GM21737 (cell line): ENCODE measurements around the gene ZNF451.

Source experiments
- ATAC-seq: cut with Tn5 transposase; IDR thresholded peaks from one replicate; pipeline ENCODE4 v1.9.1; 2021; ENCODE audit warnings: mild to moderate bottlenecking, moderate library complexity; ENCODE audit not compliant: unreplicated experiment

Gene ZNF451

GRCh38 chr6:57147401-57147800 lies 57.4 kb downstream of the ZNF451 start:
- ATAC-seq = no peak

DNA sequence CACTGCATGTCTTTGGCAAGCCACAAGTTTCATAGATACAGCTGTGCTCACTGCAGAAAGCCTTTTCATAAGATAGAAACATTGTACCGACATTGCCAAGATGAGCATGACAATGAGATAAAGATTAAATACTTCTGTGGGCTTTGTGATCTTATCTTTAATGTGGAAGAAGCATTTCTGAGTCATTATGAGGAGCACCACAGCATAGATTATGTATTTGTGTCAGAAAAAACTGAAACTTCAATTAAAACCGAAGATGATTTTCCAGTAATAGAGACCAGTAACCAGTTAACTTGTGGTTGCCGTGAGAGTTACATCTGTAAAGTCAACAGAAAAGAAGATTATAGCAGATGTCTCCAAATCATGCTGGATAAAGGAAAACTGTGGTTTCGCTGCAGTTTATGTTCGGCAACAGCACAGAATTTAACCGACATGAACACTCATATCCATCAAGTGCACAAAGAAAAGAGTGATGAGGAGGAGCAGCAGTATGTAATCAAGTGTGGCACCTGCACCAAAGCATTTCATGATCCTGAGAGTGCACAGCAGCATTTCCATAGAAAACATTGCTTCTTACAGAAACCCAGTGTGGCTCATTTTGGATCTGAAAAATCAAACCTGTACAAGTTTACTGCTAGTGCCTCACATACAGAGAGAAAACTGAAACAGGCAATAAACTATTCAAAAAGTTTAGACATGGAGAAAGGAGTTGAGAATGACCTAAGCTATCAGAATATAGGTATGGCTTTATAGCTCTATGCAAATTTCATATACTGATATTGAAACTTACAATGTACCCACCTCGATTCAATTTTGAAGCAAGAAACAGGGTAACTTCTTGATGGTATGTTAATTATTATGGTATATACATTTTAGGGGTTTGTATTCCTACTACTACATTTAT lies 58.2 kb downstream of the ZNF451 start:
- ATAC-seq = no peak

DNA sequence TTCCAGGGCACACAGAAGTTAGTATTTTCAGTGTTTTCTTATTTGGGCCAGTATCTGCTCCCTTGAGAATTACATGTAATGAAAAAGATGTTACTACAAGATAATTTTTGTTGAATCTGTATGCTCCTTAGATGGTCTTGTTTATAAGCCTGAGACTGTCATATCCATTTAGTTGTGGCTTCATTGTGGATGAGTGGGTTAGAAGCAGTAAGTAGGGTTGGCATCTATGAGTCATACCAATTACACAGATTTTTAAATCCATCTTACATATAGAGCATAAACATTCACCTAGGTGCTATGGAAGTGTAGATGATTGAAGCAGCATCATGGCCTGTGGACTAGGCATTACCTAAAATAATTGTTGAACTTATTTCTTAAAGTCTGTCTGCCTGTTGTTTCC lies 68.7 kb downstream of the ZNF451 start:
- ATAC-seq = no peak

DNA sequence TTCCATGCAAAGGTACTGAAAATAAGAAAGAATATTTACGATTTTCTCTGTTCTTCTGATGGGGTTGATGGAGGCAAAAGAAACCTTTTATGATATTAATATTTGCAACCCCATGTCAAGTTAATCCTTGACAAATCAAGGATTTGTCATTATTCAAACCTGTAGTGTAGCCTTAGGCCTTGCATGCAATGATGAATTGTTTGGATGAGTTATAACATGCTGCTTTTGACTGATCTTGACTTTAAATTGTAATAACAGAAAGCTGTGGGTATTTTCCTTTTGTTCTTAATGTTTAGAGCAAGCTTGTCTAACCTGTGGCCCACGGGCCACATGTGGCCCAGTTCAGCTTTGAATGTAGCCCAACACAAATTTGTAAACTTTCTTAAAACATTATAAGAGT lies 69.1 kb downstream of the ZNF451 start:
- ATAC-seq = no peak

DNA sequence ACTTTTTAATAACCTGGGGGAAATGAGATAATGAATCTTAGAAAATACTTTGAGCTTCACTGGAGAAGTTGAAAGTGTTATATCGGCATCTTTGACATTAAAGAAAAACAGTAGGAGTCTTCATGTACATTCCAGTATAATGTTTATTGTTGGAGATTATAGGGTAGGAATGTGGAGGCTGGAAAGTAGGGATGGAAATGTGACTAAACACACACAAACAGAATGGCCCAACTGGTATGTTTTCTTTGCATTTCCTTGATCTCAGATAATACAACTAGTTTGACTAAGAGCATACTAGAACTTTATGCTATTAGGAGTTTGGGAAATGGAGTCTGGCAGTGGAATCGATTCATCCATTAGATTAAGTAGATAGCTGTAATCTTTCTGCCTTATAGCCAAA lies 72.0 kb downstream of the ZNF451 start:
- no peak for ATAC-seq

GRCh38 chr6:57162516-57162915 lies 72.5 kb downstream of the ZNF451 start:
- ATAC-seq = no peak

- no peak for ATAC-seq
Measured at GRCh38 chr6:57163956-57164355, 74.0 kb downstream of the ZNF451 start.

GRCh38 chr6:57165080-57165479 lies 75.1 kb downstream of the ZNF451 start:
- no peak for ATAC-seq

- peak; percentile 86 for ATAC-seq
Measured at GRCh38 chr6:57172136-57173055, 82.4 kb downstream of the ZNF451 start, which contains the start of gene BAG2. Gene BAG2, plus strand, starts transcription at chr6:57172326. Its CDS starts 372 bp downstream, at chr6:57172698.

- ATAC-seq = no peak
Measured at GRCh38 chr6:57173056-57173885, 83.3 kb downstream of the ZNF451 start.

- ATAC-seq = no peak
Measured at GRCh38 chr6:57173886-57174510, 84.0 kb downstream of the ZNF451 start.

- no peak for ATAC-seq
Measured at GRCh38 chr6:57174511-57174907, 84.5 kb downstream of the ZNF451 start.

DNA sequence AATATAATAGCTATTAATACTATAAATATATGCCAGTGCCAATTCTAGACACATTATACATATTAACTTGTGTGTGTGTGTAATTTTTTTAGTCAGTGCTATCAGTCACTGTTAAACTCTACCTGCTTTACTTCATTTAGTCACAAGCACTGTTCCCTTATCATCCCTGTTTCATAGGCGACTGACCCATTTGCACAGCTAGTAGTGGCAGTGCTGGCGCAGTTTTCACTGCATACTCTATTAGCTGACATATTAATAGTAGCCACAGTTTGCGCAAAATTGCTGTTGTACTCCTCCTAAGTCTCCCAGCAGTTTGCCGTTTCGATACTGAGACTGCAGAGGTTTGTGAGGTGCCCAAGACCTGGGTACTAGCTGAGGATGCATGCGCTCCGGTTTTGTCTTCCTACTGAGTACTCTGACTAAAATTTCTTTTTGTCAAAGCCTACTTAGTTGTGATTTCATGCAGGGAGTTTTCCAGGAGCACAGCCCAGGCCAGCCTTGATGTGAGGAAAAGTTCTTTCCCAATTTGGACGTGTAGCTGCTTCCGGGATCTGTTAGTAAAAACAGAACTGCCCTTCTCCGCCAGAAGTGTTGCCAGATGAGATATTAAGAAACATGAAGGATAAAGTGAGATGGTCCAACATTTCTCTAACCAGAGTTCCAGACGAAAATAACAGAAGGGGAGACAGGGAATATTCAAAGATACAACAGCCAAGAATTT lies 87.7 kb downstream of the ZNF451 start:
- no peak for ATAC-seq

DNA sequence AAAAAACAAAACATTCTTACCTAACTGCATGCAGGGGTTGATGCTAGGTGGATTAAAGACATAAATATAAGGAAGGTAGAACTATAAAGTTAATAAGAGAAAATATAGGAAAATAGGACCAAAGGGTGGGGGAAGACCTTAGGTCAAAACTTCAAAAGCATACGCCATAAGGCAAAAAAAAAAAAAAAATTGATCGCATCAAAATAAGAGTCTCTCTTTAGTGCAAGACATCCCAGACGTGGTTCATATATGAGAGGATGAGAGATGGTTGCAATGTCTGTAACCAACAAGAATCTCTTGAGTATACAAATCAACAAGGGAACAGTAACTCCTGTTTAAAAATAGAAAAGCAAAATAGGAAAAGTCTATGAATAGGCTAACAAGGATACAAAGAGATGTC lies 90.6 kb downstream of the ZNF451 start:
- no peak for ATAC-seq

GRCh38 chr6:57182017-57182432 lies 92.0 kb downstream of the ZNF451 start:
- ATAC-seq = no peak

GRCh38 chr6:57183336-57183735 lies 93.3 kb downstream of the ZNF451 start:
- no peak for ATAC-seq

DNA sequence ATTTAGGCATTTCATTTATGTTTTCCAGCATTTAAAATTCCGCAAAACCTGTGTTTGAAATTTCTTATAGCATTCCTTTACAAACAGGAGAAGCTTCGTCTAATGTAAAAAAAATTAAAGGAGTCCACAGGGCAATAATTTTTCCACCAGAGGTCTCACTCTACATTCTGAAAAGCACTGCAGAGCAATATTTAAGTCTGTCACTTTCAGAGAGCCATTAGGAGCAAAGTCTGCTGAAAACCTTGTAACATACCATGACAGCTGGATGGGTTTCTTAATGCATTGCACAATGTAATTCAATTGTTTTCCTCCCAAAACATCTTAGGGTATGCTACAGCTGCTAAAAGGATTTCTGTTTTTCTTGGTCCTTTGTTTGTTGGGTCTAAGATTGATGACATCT lies 100.2 kb downstream of the ZNF451 start:
- ATAC-seq = no peak

DNA sequence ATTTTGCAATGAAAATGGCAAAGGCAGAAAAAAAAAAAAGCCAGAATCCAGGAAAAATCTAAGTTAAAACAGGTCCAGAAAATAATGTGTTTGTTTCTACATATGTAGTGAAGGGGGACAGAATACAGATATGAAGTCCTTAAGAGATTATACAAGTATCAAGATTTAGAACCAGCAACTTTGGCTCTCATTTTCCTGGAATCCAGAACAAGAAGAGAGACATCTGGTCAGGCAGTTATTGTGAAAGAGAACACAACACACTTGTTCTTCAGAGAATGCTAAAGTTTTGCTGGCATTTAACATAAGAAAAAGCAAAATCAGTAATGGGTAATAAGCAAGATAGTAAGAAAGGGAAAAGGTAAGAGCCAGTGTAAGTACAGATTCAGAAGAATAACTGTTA lies 103.2 kb downstream of the ZNF451 start:
- ATAC-seq = no peak

DNA sequence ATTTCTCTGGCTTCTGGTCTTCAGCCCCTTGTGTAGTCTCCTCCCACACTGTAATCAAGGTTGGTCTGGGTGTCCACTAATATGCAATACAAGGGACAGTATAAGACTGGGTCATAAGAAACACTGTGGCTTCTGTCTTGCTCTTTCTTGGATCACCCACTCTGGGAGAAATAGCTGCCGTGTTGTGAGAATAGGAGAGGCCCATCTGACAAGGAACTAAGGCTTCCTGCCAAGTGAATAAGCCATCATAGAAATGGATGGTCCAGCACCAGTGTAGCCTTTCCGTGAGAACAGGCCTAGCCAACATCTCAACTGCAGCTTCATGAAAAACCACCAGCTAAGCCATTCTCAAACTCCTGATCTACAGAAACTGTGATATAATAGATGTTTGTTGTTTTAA lies 105.5 kb downstream of the ZNF451 start:
- ATAC-seq = no peak
